Measurements from ENCODE around the gene FREM2. TPM values are rescaled to one million over a fixed set of nuclear protein-coding genes. Genes with fewer than 3 reads are reported as not detected.

Gene FREM2
- total RNA-seq, 2 donors from 2014 or later, result 12.5 to 17.9 TPM

GRCh38 chr13:38902551-38902950 lies 215.7 kb downstream of the FREM2 start:
- Histone ChIP-seq H3K4me1 (peaks cover 5% of the 10 kb centered on the region), H3K36me3 (replicated peaks in 1 of 2; ENCODE audit: insufficient read depth in 1 of 2, low read depth in 2 of 2) (no peaks in the 10 kb centered on the region), H3K4me3 (no peak overlapping the region), H3K27me3 (no peaks in the 10 kb centered on the region), H3K27ac (no peak overlapping the region), H3K9me3 (no peaks in the 10 kb centered on the region)
- 68 to 70% methylated on average over 1 of the region's 1 CpG for WGBS, 2 donors
- ATAC-seq, result no peak
- intact Hi-C loops (cut with DNase I), result no loop called here
- TF ChIP-seq CTCF (IDR thresholded peaks at IDR 0.05) (no peak), POLR2A (IDR thresholded peaks at IDR 0.05) (no peak)
- no peak for DNase-seq

GRCh38 chr13:38905081-38905480 lies 218.2 kb downstream of the FREM2 start:
- 64 to 69% methylated on average over 3 of the region's 3 CpGs for WGBS, 2 donors
- H3K27me3 ChIP-seq, result no peaks in the 10 kb centered on the region
- no peaks in the 10 kb centered on the region for H3K36me3 ChIP-seq (replicated peaks in 1 of 2; ENCODE audit: insufficient read depth in 1 of 2, low read depth in 2 of 2)
- DNase-seq (peak; percentile 24 to 67 (median 42)), ATAC-seq (no peak)
- no peak overlapping the region for H3K27ac ChIP-seq
- TF ChIP-seq POLR2A (IDR thresholded peaks at IDR 0.05), result no peak
- TF ChIP-seq CTCF (IDR thresholded peaks at IDR 0.05), result no peak
- H3K9me3 ChIP-seq, result no peaks in the 10 kb centered on the region
- H3K4me1 ChIP-seq, result peaks cover 5% of the 10 kb centered on the region
- intact Hi-C loops (cut with DNase I), result no loop called here
- no peak overlapping the region for H3K4me3 ChIP-seq

GRCh38 chr13:38905861-38906260 lies 219.0 kb downstream of the FREM2 start:
- DNase-seq (no peak), ATAC-seq (no peak)
- WGBS, 2 donors, result 39 to 78% methylated on average over 1 of the region's 1 CpG
- no peak overlapping the region for H3K4me3 ChIP-seq
- H3K27ac ChIP-seq, result no peak overlapping the region
- TF ChIP-seq CTCF (IDR thresholded peaks at IDR 0.05), result no peak
- TF ChIP-seq POLR2A (IDR thresholded peaks at IDR 0.05), result no peak
- intact Hi-C loops (cut with DNase I), result no loop called here
- no peaks in the 10 kb centered on the region for H3K27me3 ChIP-seq
- H3K4me1 ChIP-seq, result peaks cover 5% of the 10 kb centered on the region
- H3K9me3 ChIP-seq, result no peaks in the 10 kb centered on the region
- H3K36me3 ChIP-seq (replicated peaks in 1 of 2; ENCODE audit: insufficient read depth in 1 of 2, low read depth in 2 of 2), result no peaks in the 10 kb centered on the region

GRCh38 chr13:38908574-38908973 lies 221.7 kb downstream of the FREM2 start:
- WGBS, 2 donors, result 72 to 91% methylated on average over 2 of the region's 2 CpGs
- Histone ChIP-seq H3K27me3 (no peaks in the 10 kb centered on the region), H3K36me3 (replicated peaks in 1 of 2; ENCODE audit: insufficient read depth in 1 of 2, low read depth in 2 of 2) (no peaks in the 10 kb centered on the region), H3K9me3 (no peaks in the 10 kb centered on the region), H3K27ac (no peak overlapping the region), H3K4me1 (no peaks in the 10 kb centered on the region), H3K4me3 (no peak overlapping the region)
- no peak for ATAC-seq
- intact Hi-C loops (cut with DNase I), result no loop called here
- TF ChIP-seq CTCF (IDR thresholded peaks at IDR 0.05) (no peak), POLR2A (IDR thresholded peaks at IDR 0.05) (no peak)
- no peak for DNase-seq

GRCh38 chr13:38914070-38914469 lies 227.2 kb downstream of the FREM2 start:
- TF ChIP-seq POLR2A (IDR thresholded peaks at IDR 0.05) (no peak), CTCF (IDR thresholded peaks at IDR 0.05) (peak in 1 of 7 experiments; percentile 11)
- no peak overlapping the region for H3K4me3 ChIP-seq
- intact Hi-C loops (cut with DNase I), result no loop called here
- H3K9me3 ChIP-seq, result no peaks in the 10 kb centered on the region
- H3K27ac ChIP-seq, result no peak overlapping the region
- no peaks in the 10 kb centered on the region for H3K27me3 ChIP-seq
- WGBS, 2 donors, result 85 to 86% methylated on average over 6 of the region's 6 CpGs
- no peak for ATAC-seq
- DNase-seq, result peak in 1 of 4 donors; percentile 37
- no peaks in the 10 kb centered on the region for H3K36me3 ChIP-seq (replicated peaks in 1 of 2; ENCODE audit: insufficient read depth in 1 of 2, low read depth in 2 of 2)
- H3K4me1 ChIP-seq, result peaks cover 8% of the 10 kb centered on the region

All from body of pancreas (tissue), 4 donors.